Panc1 (cell line): ENCODE measurements around the gene SERINC4. TPM values are rescaled to one million over a fixed set of nuclear protein-coding genes. Genes with fewer than 3 reads are reported as not detected.
A peak's percentile ranks its signal among the peaks of the same experiment; 100 is the strongest.
"Not testable (repeated sequence)": the region's sequence is repeated elsewhere in the genome, so short reads cannot be mapped to it uniquely, and the experiment has no call there.

ENCODE experiments used
- ATAC-seq: fragments of 200-7000 bp; cut with Tn5 transposase; 2 replicates; pipeline ENCODE4 v1.9.1; 2020; ENCODE audit warnings: mild to moderate bottlenecking, moderate library complexity
- BruUV-seq: library from RNA; stranded (reverse); fragments of 400-500 nt; replicated peaks from 2 replicates; lab custom pipeline; 2021; lab: Mats Ljungman, UMichigan
- CTCF ChIA-PET: fragments of 300-600 bp; sonication (Branson Sonifier 250); formaldehyde crosslinking; loops from one replicate; lab custom pipeline; 2022; ENCODE audit warnings: antibody characterized with exemption; lab: Charles Lee
- POLR2A ChIA-PET: fragments of 300-600 bp; sonication (Branson Sonifier 250); formaldehyde crosslinking; loops from one replicate; lab custom pipeline; 2022; ENCODE audit warnings: antibody characterized with exemption; lab: Charles Lee
- DNase-seq: peaks from one replicate; pipeline ENCODE4 v3.0.0-alpha.2; 2010; ENCODE audit warnings: low read depth, low spot score
- H3K27ac ChIP-seq: 2 replicates; pipeline ENCODE4 v1.5.1; 2011; ENCODE audit warnings: mild to moderate bottlenecking, low read length, inconsistent platforms
- H3K27me3 ChIP-seq: fragments of 200-500 bp; sonication (Bioruptor generic); 2 replicates; pipeline ENCODE4 v1.6.0; 2014; ENCODE audit warnings: low read length, inconsistent platforms; ENCODE audit not compliant: control insufficient read depth, insufficient read depth
- H3K36me3 ChIP-seq: fragments of 200-500 bp; sonication (Bioruptor generic); 2 replicates; pipeline ENCODE4 v1.5.1; 2014; ENCODE audit warnings: inconsistent platforms, mild to moderate bottlenecking, low read length, moderate library complexity; ENCODE audit not compliant: control insufficient read depth, insufficient read depth
- H3K4me1 ChIP-seq: 2 replicates; pipeline ENCODE4 v1.5.1; 2011; ENCODE audit warnings: inconsistent platforms, mild to moderate bottlenecking, low read length, moderate library complexity; ENCODE audit not compliant: control insufficient read depth, insufficient read depth
- H3K4me3 ChIP-seq, 2 experiments: 2 replicates each; pipeline ENCODE4 v1.5.1; 2011 to 2012; ENCODE audit warnings: low read depth in 2 of 2, low read length in 2 of 2, mild to moderate bottlenecking in 2 of 2, inconsistent platforms in 1 of 2, moderate library complexity in 1 of 2
- H3K9me3 ChIP-seq: fragments of 200-500 bp; sonication (Bioruptor generic); 2 replicates; pipeline ENCODE4 v1.5.1; 2014; ENCODE audit warnings: low read depth, mild to moderate bottlenecking, inconsistent platforms, low read length, moderate library complexity; ENCODE audit not compliant: control insufficient read depth, insufficient read depth
- POLR2AphosphoS5 ChIP-seq: IDR thresholded peaks from 2 replicates; pipeline ENCODE4 v1.6.1; 2012; ENCODE audit warnings: mild to moderate bottlenecking, low read depth, low read length, moderate library complexity
- SIN3A ChIP-seq: IDR thresholded peaks from 2 replicates; pipeline ENCODE4 v1.6.1; 2012; ENCODE audit warnings: low read depth, mild to moderate bottlenecking, low read length, moderate library complexity, borderline replicate concordance; ENCODE audit not compliant: insufficient read depth
- TCF7L2 ChIP-seq: IDR thresholded peaks from 2 replicates; pipeline ENCODE4 v1.6.1; 2011; ENCODE audit warnings: mild to moderate bottlenecking, low read depth, low read length, inconsistent platforms
- in situ Hi-C: cut with HindIII; loops from 2 replicates; pipeline ENCODE4 v1.10.0; 2016; ENCODE audit warnings: low sequenced_read_pairs, low pct_unique_long_range_greater_than_20kb
- intact Hi-C: fragments of 100-400 bp; cut with micrococcal nuclease; formaldehyde crosslinking; loops from one replicate; pipeline ENCODE4 v1.10.0; 2022; ENCODE audit not compliant: unreplicated experiment
- microRNA-seq: library from miRNA; unstranded; fragments of <30 nt; microRNA quantifications from one replicate; pipeline ENCODE4 v1.1.0, GENCODE V29; 2020; ENCODE audit not compliant: unreplicated experiment
- total RNA-seq: library from RNA; stranded (reverse); gene quantifications from one replicate; pipeline ENCODE4 v1.2.1, GENCODE V29; 2021; ENCODE audit not compliant: unreplicated experiment

Gene SERINC4
- total RNA-seq, 1 experiment from 2014 or later: not detected

- in situ Hi-C loops, intact Hi-C loops, H3K9me3 ChIP-seq, H3K27me3 ChIP-seq, DNase-seq, ATAC-seq, BruUV-seq, CTCF ChIA-PET, H3K36me3 ChIP-seq, H3K4me1 ChIP-seq: not testable (repeated sequence)
- Histone ChIP-seq H3K4me3 (peak overlapping the region; percentile 68 to 83), H3K27ac (peak overlapping the region; percentile 81)
- POLR2A ChIA-PET: interaction anchor here (1.4 kb wide), 1 partner anchor 30 kb away, joined by 8 read pairs; the partner anchor contains the start of gene ELL3
- TF ChIP-seq TCF7L2 (peak; percentile 66; the same call in 1 of the 2 replicates), SIN3A (0 out of 2 replicates have a peak, but pooled peaks have one; percentile 33)
Measured at GRCh38 chr15:43746903-43747309, 53.1 kb downstream of the SERINC4 start.

GRCh38 chr15:43746245-43746902 lies 53.6 kb downstream of the SERINC4 start, which contains the start of gene PDIA3:
Gene PDIA3 (plus strand): TSS chr15:43746438. CDS start chr15:43746540, 102 bp downstream.
- H3K27ac ChIP-seq: peak within 1 kb of the TSS; percentile 81
- ATAC-seq: peak; percentile 98
- BruUV-seq, H3K36me3 ChIP-seq, in situ Hi-C loops, H3K4me1 ChIP-seq, intact Hi-C loops, H3K27me3 ChIP-seq, CTCF ChIA-PET, H3K9me3 ChIP-seq: not testable (repeated sequence)
- peak; percentile 32 for DNase-seq
- H3K4me3 ChIP-seq: peak within 1 kb of the TSS; percentile 68 to 83
- POLR2A ChIA-PET: interaction anchor here (1.4 kb wide), 1 partner anchor 30 kb away, joined by 8 read pairs; the partner anchor contains the start of gene ELL3
- TF ChIP-seq SIN3A (0 out of 2 replicates have a peak, but pooled peaks have one; percentile 35), POLR2AphosphoS5 (peak; percentile 68)

Small RNAs within 50 kb of the gene (microRNA-seq; reads per million reads assigned to microRNA genes)
- gene MIR1282: not detected

Other genes starting within 250 kb of the SERINC4 start
- 56.6 TPM for gene PPIP5K1, start 210.0 kb downstream of the SERINC4 start, total RNA-seq
- 2.4 TPM for gene CKMT1B, start 206.2 kb downstream of the SERINC4 start, total RNA-seq
- gene STRC, start 181.4 kb downstream of the SERINC4 start, total RNA-seq: not detected
- 3.5 TPM for gene CATSPER2, start 151.4 kb downstream of the SERINC4 start, total RNA-seq
- 4.6 TPM for gene CKMT1A, start 106.4 kb downstream of the SERINC4 start, total RNA-seq
- 538 TPM for gene PDIA3, start 53.8 kb downstream of the SERINC4 start, total RNA-seq
- gene ELL3, start 23.3 kb downstream of the SERINC4 start, total RNA-seq: 6.8 TPM
- gene SERF2, start 7.9 kb downstream of the SERINC4 start, total RNA-seq: 1,303 TPM
- 24.8 TPM for gene HYPK, start 379 bp upstream of the SERINC4 start, total RNA-seq
- gene MFAP1, start 24.5 kb upstream of the SERINC4 start, total RNA-seq: 29.7 TPM
- gene WDR76, start 26.8 kb upstream of the SERINC4 start, total RNA-seq: 40.0 TPM